ENCODE data around the gene CAPS2.

Gene CAPS2

GRCh38 chr12:75257510-75257909 is 72.6 kb downstream of the CAPS2 start:
- H3K27ac ChIP-seq = no peak overlapping the region
- TF ChIP-seq, protein P1, sequence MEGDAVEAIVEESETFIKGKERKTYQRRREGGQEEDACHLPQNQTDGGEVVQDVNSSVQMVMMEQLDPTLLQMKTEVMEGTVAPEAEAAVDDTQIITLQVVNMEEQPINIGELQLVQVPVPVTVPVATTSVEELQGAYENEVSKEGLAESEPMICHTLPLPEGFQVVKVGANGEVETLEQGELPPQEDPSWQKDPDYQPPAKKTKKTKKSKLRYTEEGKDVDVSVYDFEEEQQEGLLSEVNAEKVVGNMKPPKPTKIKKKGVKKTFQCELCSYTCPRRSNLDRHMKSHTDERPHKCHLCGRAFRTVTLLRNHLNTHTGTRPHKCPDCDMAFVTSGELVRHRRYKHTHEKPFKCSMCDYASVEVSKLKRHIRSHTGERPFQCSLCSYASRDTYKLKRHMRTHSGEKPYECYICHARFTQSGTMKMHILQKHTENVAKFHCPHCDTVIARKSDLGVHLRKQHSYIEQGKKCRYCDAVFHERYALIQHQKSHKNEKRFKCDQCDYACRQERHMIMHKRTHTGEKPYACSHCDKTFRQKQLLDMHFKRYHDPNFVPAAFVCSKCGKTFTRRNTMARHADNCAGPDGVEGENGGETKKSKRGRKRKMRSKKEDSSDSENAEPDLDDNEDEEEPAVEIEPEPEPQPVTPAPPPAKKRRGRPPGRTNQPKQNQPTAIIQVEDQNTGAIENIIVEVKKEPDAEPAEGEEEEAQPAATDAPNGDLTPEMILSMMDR (conservative IDR thresholded peaks at IDR 0.05) = no peak
- TF ChIP-seq ZFX (IDR thresholded peaks at IDR 0.05) = no peak

DNA sequence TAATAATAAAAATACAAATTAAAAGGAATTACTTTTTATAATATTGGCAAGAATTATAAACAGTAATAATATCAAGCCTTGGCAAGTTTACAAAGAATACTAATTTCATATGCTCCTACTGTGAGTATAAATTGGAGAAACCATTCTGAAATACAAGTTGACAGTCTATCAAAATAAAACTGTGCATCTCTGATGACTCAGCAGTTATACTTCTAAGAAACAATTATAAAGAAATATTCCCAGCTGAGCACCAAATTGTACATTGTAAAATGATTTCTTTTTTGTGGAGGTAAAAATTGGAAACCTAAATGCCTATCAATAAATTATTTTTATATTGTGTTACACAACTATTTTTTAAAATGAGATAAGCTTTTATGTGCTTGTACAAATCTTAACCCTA is 85.0 kb downstream of the CAPS2 start:
- TF ChIP-seq ZFX (IDR thresholded peaks at IDR 0.05) = no peak
- TF ChIP-seq, protein P1 (conservative IDR thresholded peaks at IDR 0.05) = no peak
- no peak overlapping the region for H3K27ac ChIP-seq

DNA sequence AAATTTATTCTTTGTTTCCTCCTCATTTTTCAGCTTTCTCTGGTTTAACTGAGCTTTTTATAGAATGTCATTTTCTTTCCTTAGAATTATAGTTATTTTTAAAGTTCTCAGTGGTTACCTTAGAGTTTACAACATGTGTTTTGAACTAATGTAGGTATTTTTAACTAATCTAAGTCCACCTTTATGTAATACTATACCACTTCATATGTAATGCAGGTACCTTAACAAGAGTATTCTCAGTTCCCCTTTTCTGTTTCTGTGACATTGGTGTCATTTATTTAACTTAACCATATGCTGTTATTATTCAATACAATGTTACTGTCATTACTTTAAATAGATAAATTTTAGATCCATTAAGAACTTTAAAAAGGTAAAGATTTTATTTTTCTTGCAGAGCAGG is 90.1 kb downstream of the CAPS2 start:
- TF ChIP-seq ZFX (IDR thresholded peaks at IDR 0.05) = no peak
- TF ChIP-seq, protein P1 (conservative IDR thresholded peaks at IDR 0.05) = no peak
- no peak overlapping the region for H3K27ac ChIP-seq

- no peak overlapping the region for H3K27ac ChIP-seq
- TF ChIP-seq ZFX (IDR thresholded peaks at IDR 0.05) = no peak
- TF ChIP-seq, protein P1 (conservative IDR thresholded peaks at IDR 0.05) = no peak
These were observed 93.9 kb downstream of the CAPS2 start for GRCh38 chr12:75236206-75236605.

GRCh38 chr12:75227132-75227531 is 103.0 kb downstream of the CAPS2 start:
- H3K27ac ChIP-seq = no peak overlapping the region
- TF ChIP-seq, protein P1 (conservative IDR thresholded peaks at IDR 0.05) = no peak
- TF ChIP-seq ZFX (IDR thresholded peaks at IDR 0.05) = no peak
